GM18499 (cell line): Measurements from ENCODE around the gene NBAS.

Experiments
- ATAC-seq: cut with Tn5 transposase; IDR thresholded peaks from one replicate; pipeline ENCODE4 v1.9.1; 2021; ENCODE audit warnings: moderate number of reproducible peaks; ENCODE audit not compliant: insufficient read depth, unreplicated experiment

Gene NBAS

GRCh38 chr2:15591692-15592463 is 30.7 kb upstream of the NBAS start, which contains the start of gene DDX1:
Gene DDX1, plus strand, starts transcription at chr2:15591868. Its CDS starts 66 bp downstream, at chr2:15591934.
- peak; percentile 83 for ATAC-seq

- ATAC-seq = no peak
These were observed 30.2 kb upstream of the NBAS start for GRCh38 chr2:15591373-15591691.

- ATAC-seq = no peak
These were observed 27.3 kb upstream of the NBAS start for GRCh38 chr2:15588329-15588919.

GRCh38 chr2:15584767-15585469 is 23.8 kb upstream of the NBAS start:
- ATAC-seq = no peak

GRCh38 chr2:15584316-15584715 is 23.2 kb upstream of the NBAS start:
- ATAC-seq = no peak

GRCh38 chr2:15583826-15584225 is 22.7 kb upstream of the NBAS start:
- ATAC-seq = no peak

- ATAC-seq = no peak
These were observed 21.7 kb upstream of the NBAS start for GRCh38 chr2:15582710-15583357.

GRCh38 chr2:15580451-15580850 is 19.3 kb upstream of the NBAS start:
- ATAC-seq = no peak

- ATAC-seq = no peak
These were observed 18.5 kb upstream of the NBAS start for GRCh38 chr2:15579641-15580040.

- ATAC-seq = peak; percentile 85
These were observed 16.1 kb upstream of the NBAS start for GRCh38 chr2:15577071-15577735.

GRCh38 chr2:15571729-15572128 is 10.6 kb upstream of the NBAS start:
- no peak for ATAC-seq

- ATAC-seq = no peak
These were observed 9.0 kb upstream of the NBAS start for GRCh38 chr2:15570104-15570503.

GRCh38 chr2:15568874-15569273 is 7.7 kb upstream of the NBAS start:
- no peak for ATAC-seq

GRCh38 chr2:15566912-15567311 is 5.8 kb upstream of the NBAS start:
- ATAC-seq = no peak

- ATAC-seq = no peak
These were observed 5.0 kb upstream of the NBAS start for GRCh38 chr2:15565994-15566671.

GRCh38 chr2:15565392-15565791 is 4.3 kb upstream of the NBAS start:
- ATAC-seq = no peak

- ATAC-seq = no peak
These were observed 2.3 kb upstream of the NBAS start for GRCh38 chr2:15563227-15564100.

- ATAC-seq = no peak
These were observed 1.4 kb upstream of the NBAS start for GRCh38 chr2:15562354-15563031.
